Stimulated activated CD8-positive, alpha-beta memory T cell treated with anti-CD3 and anti-CD28 coated beads, Interleukin-4, amount 100 ng/mL, for 4 hours (primary cell): Measurements from ENCODE around the gene MDM2.
A peak's percentile ranks its signal among the peaks of the same experiment; 100 is the strongest.
"Not testable (repeated sequence)": the region's sequence is repeated elsewhere in the genome, so short reads cannot be mapped to it uniquely, and the experiment has no call there.

Source experiments
- DNase-seq, 2 donors: peaks; one replicate each; pipeline ENCODE4 v3.0.0-alpha.2; 2020; ENCODE audit warnings: low read depth in 2 of 2, low spot score in 1 of 2

The MDM2 gene

DNA sequence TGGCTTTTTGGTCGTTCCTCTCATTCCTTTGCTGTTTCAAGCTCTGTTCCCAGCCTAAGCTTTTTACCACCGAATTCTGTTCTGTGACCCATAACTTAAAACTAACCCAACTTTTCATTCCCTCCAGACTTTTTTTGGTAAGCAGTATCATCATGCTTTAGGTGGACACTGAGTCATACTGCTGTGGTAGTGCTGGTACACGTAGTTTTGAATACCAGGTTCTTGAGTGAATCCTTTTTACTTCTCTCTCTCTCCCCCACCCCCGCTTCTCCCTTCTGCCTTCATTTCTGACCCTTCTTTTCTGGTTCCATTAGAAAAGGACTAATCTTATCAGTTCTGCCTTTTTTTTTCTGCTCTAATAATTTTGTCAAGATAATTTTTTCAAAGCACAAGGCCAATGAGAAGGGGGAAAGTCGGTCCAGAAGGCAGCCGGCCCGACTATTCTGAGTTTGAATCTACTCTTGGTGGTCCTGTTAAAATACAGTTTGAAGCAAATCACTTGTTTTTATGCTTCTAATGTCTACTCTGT, 2.3 kb upstream of the MDM2 start:
- no peak for DNase-seq

DNA sequence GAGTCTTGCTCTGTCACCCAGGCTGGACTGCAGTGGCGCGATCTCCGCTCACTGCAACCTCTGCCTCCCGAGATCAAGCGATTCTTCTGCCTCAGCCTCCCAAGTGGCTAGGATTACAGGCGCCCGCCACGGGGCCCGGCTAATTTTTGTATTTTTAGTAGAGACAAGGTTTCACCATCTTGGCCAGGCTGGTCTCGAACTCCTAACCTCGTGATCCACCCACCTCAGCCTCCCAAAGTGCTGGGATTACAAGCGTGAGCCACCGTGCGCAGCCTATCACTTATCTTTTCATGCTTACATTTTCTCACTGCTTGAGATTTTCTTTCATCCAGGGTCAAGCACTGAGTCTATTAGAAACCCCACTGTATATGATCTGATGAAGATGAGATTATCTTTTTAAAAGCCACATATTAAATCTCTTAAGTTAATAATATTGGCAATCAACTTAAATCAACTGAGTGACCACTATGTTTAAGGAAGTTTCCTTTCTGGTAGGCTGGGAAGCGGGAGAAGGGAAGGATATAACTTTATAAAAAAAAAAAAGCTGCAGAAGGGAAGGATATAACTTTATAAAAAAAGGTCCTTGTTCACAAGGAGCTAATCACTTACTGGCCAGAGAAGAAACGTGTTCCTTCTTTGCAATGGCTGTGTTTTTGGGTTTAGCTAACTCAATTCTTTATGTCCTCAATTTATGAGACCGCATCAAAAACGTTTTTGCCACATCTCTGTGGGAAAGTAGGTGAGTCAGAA, 1.3 kb upstream of the MDM2 start:
- DNase-seq, result no peak

DNA sequence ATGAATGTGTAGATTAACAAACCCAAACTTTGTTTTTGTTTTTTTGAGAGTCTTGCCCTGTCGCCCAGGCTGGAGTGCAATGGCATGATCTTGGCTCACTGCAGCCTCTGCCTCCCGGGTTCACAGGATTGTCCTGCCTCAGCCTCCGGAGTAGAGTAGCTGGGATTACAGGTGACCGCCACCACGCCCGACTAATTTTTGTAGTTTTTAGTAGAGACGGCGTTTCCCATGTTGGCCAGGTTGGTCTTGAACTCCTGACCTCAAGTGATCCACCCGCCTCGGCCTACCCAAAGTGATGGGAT, 752 bp upstream of the MDM2 start:
- not testable (repeated sequence) for DNase-seq

DNA sequence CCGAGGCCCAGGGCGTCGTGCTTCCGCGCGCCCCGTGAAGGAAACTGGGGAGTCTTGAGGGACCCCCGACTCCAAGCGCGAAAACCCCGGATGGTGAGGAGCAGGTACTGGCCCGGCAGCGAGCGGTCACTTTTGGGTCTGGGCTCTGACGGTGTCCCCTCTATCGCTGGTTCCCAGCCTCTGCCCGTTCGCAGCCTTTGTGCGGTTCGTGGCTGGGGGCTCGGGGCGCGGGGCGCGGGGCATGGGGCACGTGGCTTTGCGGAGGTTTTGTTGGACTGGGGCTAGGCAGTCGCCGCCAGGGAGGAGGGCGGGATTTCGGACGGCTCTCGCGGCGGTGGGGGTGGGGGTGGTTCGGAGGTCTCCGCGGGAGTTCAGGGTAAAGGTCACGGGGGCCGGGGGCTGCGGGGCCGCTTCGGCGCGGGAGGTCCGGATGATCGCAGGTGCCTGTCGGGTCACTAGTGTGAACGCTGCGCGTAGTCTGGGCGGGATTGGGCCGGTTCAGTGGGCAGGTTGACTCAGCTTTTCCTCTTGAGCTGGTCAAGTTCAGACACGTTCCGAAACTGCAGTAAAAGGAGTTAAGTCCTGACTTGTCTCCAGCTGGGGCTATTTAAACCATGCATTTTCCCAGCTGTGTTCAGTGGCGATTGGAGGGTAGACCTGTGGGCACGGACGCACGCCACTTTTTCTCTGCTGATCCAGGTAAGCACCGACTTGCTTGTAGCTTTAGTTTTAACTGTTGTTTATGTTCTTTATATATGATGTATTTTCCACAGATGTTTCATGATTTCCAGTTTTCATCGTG, 612 bp downstream of the MDM2 start:
- peak; percentile 19 to 43 for DNase-seq

DNA sequence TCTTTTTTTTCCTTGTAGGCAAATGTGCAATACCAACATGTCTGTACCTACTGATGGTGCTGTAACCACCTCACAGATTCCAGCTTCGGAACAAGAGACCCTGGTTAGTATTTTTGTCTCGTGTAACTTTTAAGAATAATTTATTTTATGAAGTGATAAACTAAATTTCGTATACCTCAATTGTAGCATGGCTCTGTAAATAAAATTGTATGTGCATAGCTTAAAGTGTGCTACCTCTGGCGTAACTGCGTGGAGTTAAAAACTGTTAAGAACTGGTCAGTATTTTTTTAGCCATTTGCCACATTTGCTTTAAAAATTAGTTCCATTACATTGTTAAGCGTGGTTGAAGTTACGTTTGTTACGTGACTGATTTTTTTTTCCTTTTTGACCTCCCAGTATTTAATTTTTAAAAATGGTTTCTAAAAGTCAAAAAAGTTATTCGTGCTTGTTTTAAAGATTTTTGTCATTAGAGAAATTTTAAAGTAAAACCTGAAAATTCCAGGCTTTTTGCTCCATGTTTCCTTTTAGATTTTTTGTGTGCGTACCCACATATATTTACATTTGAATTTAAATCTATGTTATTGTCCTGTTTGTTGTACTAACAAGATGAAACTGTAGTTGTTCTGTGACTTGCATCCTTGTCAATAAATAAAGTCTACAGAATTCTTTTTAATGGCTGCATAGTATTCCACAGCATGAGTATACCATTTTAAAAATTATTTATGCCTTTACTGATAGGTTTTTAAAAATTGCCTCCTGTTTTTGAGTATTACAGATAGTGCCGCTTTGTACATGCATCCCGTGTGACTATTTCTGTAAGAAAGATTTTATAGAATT, 1.4 kb downstream of the MDM2 start:
- DNase-seq, result no peak

DNA sequence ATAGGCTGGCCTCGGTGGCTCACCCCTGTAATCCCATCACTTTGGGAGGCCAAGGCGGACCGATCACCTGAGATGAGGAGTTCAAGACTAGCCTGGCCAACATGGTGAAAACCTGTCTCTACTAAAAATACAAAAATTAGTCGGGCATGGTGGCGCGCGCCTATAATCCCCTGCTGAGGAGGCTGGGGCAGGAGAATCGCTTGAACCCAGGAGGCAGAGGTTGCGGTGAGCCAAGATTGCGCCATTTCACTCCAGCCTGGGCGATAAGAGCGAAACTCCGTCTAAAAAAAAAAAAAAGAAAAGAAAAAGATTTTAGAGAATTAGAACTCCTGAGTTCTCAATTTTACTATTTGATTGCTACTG, 2.0 kb downstream of the MDM2 start:
- DNase-seq, result not testable (repeated sequence)

DNA sequence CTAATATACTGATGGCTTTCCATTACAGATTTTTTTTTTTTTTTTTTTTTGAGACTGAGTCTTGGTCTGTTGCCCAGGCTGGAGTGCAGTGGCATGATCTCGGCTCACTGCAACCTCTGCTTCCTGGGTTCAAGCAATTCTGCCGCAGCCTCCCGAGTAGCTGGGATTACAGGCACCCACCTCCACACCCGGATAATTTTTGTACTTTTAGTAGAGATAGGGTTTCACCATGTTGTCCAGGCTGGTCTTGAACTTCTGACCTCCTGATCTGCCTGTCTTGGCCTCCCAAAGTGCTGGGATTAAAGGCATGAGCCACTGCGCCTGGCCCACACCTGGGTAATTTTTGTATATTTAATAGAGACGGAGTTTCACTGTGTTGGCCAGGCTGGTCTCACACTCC, 3.6 kb downstream of the MDM2 start:
- not testable (repeated sequence) for DNase-seq

DNA sequence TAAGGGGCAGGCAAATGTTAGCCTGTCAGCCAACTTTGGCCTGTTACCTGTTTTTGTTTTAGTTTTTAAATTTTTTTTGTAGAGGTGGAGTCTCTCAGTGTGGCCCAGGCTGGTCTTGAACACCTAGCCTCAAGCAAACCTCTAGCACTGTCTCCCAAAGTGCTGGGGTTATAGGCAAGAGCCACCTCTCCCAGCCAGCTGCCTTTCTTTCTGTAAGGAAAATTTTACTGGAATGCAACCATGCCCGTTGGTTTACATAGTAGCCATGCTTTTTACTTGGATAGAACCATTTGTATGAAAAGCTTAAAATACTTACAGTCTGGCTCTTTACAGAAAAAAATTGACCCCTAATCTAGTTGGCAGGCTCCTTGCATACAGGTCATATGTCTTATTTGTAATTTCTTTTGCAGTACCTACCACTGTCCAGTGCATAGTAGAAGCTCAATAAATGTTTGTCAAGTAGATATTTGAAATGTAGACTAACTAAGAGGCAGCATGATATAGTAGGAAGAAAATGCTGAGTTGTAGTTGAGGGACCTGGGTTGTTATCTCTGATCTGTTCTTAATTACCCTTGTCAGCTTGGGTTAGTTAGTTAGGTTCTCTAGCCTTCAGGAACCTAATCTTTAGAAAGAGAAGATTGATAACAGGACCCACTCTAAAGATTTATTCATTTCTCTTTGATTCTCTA, 4.7 kb downstream of the MDM2 start:
- DNase-seq, result no peak

DNA sequence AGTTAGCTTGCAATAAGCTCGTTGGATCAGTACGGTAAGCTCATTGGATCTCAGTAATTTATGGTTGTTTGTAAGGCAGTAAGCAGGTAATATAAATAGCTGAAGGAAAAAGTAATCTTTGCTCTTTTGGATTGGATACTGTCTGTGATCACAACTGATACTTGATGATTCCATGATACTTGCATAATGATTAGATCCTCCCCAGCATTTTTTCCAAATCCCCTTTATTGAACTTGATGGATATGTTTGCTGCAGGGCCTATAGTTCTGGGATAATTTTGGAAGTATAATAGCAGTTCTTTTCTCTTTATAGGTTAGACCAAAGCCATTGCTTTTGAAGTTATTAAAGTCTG, 5.2 kb downstream of the MDM2 start:
- DNase-seq, result no peak

DNA sequence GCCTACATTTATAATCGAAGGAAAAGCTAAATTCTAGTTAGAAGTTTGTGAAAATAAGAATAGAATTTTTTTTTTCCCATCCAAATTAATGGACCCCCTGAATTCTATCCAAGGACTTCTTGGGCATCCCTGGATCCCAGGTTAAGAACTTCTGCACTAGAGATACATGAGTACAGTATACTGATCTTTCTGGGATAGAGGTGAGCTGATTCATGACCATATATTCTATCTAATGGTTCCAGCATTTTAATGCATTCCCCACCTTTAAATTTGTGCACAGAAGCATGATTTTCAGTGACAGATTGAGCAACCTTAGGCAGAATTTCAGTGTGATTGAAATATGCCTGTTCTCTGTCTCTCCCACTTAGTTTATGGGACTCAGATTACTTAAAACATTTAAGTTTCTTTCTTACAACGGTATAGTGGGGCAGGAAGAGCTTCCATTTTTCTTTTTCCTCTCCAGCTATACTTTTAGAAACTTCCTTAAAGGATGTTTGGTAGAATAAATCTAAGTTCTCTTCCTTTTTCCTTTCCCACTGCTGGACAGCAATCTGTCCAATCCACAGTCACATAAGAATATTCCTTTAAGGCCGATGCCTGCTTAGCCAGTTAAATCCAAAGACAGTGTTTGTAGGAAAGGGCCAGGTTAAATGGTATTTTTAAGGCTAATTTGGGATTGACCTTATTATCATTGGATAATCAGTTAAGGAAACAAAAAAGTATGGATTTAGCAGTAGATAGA, 6.7 kb downstream of the MDM2 start:
- no peak for DNase-seq

DNA sequence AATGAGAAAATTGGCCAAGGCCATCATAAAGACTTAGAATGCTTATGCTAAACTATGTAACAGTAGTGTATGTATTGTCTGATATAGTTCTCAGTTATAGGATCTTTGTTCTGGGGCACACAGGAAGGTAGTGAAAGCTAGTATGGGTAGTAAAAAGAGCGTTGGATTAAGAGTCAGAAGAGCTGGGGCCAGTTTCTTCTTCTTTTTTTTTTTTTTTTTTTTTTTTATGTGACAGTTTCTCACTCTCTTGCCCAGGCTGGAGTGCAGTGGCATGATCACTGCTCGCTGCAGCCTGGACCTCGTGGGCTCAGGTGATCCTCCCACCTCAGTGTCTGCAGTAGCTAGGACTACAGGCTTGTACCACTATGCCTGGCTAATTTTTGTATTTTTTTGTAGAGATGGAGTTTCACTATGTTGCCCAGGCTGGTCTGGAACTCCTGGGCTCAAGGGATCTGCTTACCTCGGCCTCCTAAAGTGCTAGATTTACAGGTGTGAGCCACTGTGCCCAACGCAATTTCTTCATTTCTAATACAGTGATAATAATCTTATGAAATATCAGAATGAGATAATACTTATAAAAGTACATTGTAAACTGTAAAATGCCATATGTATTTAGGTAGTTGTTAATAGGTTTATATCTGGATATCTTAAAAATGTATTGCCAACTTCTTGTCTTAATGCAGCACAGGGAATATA, 7.4 kb downstream of the MDM2 start:
- DNase-seq, result no peak

DNA sequence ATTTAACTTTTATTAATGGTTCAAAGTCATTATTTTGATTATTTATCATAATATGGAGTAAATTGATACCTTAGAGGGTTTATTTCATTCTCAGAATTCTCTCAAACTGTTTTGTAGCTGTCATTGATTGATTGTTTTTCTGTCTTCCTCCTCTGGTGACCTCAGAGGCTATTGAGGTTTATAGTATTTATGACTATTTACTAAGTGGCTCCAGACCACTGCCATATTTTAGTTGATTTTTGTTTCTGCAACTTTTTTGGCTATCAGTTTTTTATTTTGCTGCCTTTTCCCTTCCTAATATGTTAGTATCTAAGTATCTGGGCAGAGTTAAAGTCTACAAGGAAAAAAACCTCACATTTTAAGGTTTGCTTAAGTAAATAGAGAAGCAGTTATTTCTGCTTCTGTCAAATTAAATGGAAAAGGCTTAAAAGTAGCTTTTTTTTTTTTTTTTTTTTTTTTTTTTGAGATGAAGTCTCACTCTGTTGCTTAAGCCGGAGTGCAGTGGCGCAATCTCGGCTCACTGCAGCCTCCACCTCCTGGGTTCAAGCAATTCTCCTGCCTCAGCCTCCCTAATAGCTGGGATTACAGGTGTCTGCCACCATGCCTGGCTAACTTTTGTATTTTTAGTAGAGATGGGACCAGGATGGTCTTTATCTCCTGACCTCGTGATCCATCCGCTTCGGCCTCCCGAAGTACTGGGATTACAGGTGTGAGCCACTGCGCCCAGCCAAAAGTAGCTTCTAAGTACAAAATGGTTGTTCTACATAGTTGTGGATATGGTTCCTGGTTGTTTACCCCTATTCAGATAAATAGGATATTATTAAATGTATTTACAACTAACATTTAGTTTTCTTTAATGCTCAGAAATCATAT, 8.2 kb downstream of the MDM2 start:
- no peak for DNase-seq

DNA sequence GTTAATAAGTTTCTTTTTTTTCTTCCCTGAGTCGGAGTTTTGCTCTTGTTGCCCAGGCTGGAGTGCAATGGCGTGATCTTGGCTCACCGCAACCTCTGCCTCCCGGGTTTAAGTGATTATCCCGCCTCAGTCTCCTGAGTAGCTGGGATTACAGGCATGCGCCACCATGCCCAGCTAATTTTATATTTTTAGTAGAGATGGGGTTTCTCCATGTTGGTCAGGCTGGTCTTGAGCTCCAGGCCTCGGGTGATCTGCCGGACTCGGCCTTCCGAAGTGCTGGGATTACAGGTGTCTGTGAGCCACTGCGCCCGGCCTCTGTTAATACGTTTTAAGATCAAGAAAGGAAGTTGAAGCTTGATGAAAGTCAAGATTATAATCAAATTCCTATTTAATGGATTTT, 11.5 kb downstream of the MDM2 start:
- not testable (repeated sequence) for DNase-seq

DNA sequence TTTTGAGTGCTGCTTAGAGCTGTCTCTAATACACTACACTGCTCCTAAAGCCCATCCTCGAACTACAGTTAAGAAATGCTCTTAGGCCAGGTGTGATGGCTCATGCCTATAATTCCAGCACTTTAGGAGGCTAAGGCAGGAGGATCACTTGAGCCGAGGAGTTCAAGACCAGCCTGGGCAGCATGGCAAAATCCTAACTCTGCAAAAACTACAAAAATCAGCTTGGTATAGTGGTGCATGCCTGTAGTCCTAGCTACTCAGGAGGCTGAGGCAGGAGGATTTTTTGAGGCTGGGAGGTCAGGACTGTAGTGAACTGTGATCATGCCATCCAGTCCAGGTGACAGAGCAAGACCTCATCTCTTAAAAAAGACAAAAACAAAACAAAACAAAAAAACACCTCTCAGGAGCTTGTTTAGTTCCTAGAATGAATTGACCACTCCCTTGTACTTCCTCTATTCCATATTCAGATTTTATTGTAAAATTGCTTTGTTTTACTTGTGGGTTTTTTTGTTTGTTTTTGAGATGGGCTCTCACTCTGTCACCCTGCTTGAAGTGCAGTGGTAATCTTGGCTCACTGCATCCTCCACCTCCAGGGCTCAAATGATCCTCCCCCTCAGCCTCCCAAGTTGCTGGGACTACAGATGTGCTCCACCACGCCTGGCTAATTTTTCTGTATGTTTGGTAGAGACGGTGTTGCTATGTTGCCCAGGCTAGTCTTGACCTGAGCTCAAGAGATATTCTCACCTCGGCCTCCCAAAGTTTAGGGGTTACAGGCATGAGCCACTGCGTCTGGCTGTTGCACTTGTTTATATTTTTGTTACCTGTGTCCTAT, 13.6 kb downstream of the MDM2 start:
- no peak for DNase-seq

DNA sequence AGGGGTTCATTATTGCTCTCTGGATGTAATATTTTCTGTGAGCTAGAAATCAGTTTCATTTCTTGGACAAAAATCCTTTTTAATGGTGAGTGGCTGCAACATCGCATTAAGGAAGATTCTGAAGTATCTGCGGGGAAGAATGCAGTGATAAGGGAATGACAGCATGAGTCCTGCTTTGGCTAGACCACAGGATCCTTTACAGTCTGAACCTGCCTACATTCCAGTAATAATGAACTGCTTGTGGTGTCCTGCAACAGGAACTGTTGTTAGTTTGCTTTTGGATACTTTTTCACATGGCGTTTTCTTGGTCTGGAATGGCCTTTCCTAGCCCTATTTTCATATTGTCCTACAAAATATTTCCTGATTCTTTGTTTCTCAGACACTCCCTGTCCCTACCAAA, 15.7 kb downstream of the MDM2 start:
- no peak for DNase-seq

DNA sequence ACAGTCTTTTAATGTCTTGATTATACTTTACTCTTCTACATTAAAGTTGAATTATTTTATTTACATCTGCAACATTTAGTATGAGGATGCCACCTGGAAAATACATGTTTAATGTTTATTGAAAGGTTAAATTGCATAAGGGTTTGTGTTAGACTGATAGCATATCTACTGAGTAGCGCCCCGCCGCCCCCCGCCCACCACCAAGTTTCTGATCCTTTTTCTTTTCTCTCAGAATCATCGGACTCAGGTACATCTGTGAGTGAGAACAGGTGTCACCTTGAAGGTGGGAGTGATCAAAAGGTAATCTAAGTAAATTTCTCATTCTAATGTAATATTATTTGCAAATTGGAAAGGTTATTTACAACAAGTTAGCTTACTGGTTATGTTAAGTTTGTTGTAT, 16.2 kb downstream of the MDM2 start:
- DNase-seq, result no peak

DNA sequence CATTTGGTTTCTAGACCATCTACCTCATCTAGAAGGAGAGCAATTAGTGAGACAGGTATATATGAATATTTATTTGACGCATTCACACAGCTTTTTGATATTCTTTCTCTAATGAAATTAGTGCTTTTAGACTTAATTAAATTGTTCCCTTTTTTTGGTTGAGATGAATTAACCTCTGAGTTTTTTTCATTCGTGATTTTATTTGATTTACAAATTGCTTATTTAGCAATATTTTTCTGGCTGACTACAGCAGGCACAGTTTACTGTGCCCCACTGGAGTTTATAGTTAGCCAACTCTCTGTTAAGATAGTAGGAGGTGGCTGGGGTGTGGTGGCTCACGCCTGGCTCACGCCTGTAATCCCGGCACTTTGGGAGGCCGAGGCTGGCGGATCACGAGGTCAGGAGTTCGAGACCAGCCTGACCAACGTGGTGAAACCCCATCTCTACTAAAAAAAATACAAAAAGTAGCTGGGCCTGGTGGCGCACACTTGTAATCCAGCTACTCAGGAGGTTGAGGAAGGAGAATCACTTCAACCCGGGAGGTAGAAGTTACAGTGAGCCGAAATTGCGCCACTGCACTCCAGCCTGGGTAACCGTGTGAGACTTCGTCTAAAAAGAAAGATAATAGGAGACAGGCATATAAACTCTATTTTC, 16.7 kb downstream of the MDM2 start:
- DNase-seq, result no peak
